Thyroid gland (tissue), 4 donors: Measurements from ENCODE around the gene SEMA3D. TPM values are rescaled to one million over a fixed set of nuclear protein-coding genes. Genes with fewer than 3 reads are reported as not detected.

Experiments
- DNase-seq, 2 donors: peaks; one replicate each; pipeline ENCODE4 v3.0.0-alpha.2; 2019
- H3K27ac ChIP-seq, 3 donors: fragments of 200-600 bp; sonication (generic); 1 replicate in 2 of 3; 2 replicates in 1 of 3; pipeline ENCODE4 v1.5.1; 2016 to 2019; ENCODE audit warnings: mild to moderate bottlenecking in 1 of 3, moderate library complexity in 1 of 3
- H3K27me3 ChIP-seq: fragments of 200-600 bp; sonication (generic); one replicate; pipeline ENCODE4 v1.5.1; 2019
- H3K36me3 ChIP-seq, 2 donors: fragments of 200-600 bp; sonication (generic); one replicate each; pipeline ENCODE4 v1.5.1; 2016 to 2019
- H3K4me1 ChIP-seq, 2 donors: fragments of 200-600 bp; sonication (generic); one replicate each; pipeline ENCODE4 v1.5.1; 2017 to 2019
- H3K4me3 ChIP-seq, 3 donors: fragments of 200-600 bp; sonication (generic); replicated peaks in 1 of 3; 1 replicate in 2 of 3; 2 replicates in 1 of 3; pipeline ENCODE4 v1.5.1; 2016; ENCODE audit warnings: mild to moderate bottlenecking in 1 of 3
- H3K9me3 ChIP-seq: fragments of 200-600 bp; sonication (generic); one replicate; pipeline ENCODE4 v1.5.1; 2017
- POLR2A ChIP-seq, 2 donors: fragments of 450-650 bp; IDR thresholded peaks; one replicate each; pipeline ENCODE4 v1.6.1; 2017; ENCODE audit warnings: antibody characterized with exemption in 2 of 2, mild to moderate bottlenecking in 2 of 2, moderate library complexity in 1 of 2
- WGBS, 2 donors: methylation state at CpG; one replicate each; pipeline ENCODE4 v1.1.5; 2017; 5-methylcytosine and 5-hydroxymethylcytosine counted together
- intact Hi-C: fragments of 100-400 bp; cut with DNase I; formaldehyde crosslinking; loops from one replicate; pipeline ENCODE4 v1.15.1; 2023
- total RNA-seq, 4 donors: library from RNA; depleted of rRNA; stranded (reverse); fragments of >200 nt; gene quantifications; one replicate each; pipeline ENCODE4 v1.2.3, GENCODE V29; 2016
- TF ChIP-seq, protein P1 (sequence below), 6 experiments: fragments of 200-600 bp in 3 of 6; fragments of 450-650 bp in 3 of 6; sonication (generic) in 3 of 6; IDR thresholded peaks; one replicate each; pipeline ENCODE4 v1.5.1; 2016 to 2019; ENCODE audit warnings: antibody characterized with exemption in 6 of 6, mild to moderate bottlenecking in 2 of 6, inconsistent platforms in 1 of 6, moderate library complexity in 1 of 6

SEMA3D gene
- total RNA-seq, 4 donors from 2014 or later: 65.8 to 131 (median 91.8) TPM

DNA sequence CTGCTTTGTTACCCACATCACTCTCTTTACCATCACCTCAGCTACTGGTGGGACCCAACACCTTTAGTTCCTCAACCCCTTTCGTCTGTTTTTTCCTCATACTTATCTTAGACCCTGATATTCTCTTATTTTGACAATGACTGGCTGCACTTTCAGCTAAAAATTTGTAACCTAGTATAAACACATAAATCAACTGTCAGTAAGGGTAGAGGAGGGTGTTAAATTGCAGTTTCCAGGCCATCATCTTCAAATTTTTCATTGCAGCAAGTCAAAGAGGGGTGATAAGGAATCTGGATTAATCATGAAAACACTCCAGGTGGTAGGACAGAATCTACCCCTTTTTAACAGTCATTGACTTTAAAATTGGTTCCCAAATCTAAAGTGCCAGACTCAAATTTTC lies 27.9 kb downstream of the SEMA3D start:
- Histone ChIP-seq H3K36me3 (no peaks in the 10 kb centered on the region), H3K27me3 (no peaks in the 10 kb centered on the region), H3K27ac (no peak overlapping the region), H3K4me1 (peaks cover 16 to 20% of the 10 kb centered on the region in 2 donors), H3K4me3 (no peak overlapping the region), H3K9me3 (no peaks in the 10 kb centered on the region)
- no peak for DNase-seq
- intact Hi-C loops: no loop called here
- TF ChIP-seq, protein P1, sequence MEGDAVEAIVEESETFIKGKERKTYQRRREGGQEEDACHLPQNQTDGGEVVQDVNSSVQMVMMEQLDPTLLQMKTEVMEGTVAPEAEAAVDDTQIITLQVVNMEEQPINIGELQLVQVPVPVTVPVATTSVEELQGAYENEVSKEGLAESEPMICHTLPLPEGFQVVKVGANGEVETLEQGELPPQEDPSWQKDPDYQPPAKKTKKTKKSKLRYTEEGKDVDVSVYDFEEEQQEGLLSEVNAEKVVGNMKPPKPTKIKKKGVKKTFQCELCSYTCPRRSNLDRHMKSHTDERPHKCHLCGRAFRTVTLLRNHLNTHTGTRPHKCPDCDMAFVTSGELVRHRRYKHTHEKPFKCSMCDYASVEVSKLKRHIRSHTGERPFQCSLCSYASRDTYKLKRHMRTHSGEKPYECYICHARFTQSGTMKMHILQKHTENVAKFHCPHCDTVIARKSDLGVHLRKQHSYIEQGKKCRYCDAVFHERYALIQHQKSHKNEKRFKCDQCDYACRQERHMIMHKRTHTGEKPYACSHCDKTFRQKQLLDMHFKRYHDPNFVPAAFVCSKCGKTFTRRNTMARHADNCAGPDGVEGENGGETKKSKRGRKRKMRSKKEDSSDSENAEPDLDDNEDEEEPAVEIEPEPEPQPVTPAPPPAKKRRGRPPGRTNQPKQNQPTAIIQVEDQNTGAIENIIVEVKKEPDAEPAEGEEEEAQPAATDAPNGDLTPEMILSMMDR (IDR thresholded peaks at IDR 0.05): no peak
- TF ChIP-seq POLR2A (IDR thresholded peaks at IDR 0.05): no peak
- WGBS, 2 donors: 91 to 94% methylated on average over 1 of the region's 1 CpG

DNA sequence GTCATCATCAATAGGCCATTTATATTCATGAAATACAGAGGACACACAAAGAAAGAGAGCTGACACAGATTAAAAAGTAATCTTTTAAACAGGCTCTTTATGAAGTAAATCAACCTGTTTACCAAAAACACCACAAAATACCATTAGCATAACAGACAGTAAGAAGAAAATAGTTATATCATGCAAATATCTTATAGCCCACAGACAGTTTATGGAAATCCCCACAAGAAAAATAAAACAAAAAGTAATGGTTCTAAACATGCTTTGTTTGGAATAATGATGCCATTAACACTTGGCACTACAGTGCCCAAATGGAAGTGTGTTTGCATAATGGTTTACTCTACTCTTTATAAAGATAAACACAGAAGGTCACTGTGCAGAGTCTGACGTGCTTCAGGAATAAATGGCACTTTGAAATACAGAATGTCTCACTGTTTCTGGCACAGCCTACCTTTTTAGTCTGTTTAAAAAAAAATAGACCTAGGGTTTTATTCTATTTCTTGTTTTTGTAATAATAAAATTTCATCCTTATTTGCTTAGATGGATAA lies 30.1 kb downstream of the SEMA3D start:
- no peak for TF ChIP-seq POLR2A (IDR thresholded peaks at IDR 0.05)
- TF ChIP-seq, protein P1 (IDR thresholded peaks at IDR 0.05): no peak
- no peaks in the 10 kb centered on the region for H3K27me3 ChIP-seq
- no peak overlapping the region for H3K4me3 ChIP-seq
- H3K9me3 ChIP-seq: no peaks in the 10 kb centered on the region
- no peak for DNase-seq
- no peaks in the 10 kb centered on the region for H3K4me1 ChIP-seq
- intact Hi-C loops: no loop called here
- H3K36me3 ChIP-seq: no peaks in the 10 kb centered on the region
- H3K27ac ChIP-seq: no peak overlapping the region
- WGBS, 2 donors: 20 to 24% methylated on average over 1 of the region's 1 CpG

DNA sequence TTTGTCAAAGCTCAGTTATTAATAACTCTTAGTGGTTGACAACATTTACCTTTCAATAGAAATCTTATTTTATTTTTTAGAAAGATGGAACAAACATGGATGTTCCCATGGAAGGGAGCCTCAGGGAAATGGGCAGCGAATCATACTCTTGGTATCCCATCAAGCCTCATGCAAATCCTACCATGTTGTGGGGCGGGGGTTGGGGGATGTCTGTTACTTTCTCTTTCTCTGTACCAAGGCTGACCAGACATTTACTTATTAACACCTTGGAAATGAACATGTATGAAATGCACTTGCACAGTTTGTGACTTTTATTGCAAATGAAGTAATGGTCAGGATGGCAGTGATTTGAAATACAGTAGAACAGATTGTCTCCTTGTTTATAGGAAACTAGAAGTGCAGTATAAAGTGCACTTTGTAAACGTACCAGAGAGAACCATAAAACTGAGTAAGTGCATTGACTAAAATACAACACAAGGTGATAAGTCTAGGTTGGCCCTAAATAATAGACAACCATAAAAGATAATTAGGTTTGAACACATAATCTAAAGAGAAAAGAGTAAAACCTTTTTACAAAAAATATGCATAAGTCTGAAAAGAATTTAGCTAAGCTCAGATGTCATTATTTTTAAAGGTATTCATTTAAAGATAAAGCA lies 32.4 kb downstream of the SEMA3D start:
- TF ChIP-seq POLR2A (IDR thresholded peaks at IDR 0.05): no peak
- TF ChIP-seq, protein P1 (IDR thresholded peaks at IDR 0.05): no peak
- intact Hi-C loops: no loop called here
- DNase-seq: no peak
- Histone ChIP-seq H3K27ac (no peak overlapping the region), H3K36me3 (no peaks in the 10 kb centered on the region), H3K27me3 (no peaks in the 10 kb centered on the region), H3K9me3 (no peaks in the 10 kb centered on the region), H3K4me1 (no peaks in the 10 kb centered on the region), H3K4me3 (no peak overlapping the region)
- 64 to 71% methylated on average over 3 of the region's 3 CpGs for WGBS, 2 donors

DNA sequence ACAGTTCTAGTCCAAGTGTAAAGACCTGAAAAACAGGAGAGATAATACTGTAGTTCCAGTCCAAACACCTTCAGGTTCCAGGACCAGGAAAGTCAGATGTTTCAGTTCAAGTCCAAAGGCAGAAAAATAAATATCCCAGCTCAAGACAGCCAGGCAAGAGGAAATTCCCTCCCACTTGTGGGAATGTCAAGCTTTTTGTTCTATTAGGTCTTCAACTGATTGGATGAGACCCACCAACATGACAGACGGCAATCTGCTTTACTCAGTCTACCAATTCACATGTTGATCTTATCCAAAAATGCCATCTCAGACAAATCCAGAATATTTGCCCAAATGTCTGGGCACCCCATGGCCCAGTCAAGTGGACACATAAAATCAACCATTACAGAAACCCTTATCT lies 33.1 kb downstream of the SEMA3D start:
- H3K4me1 ChIP-seq: no peaks in the 10 kb centered on the region
- intact Hi-C loops: no loop called here
- TF ChIP-seq, protein P1 (IDR thresholded peaks at IDR 0.05): no peak
- no peak for TF ChIP-seq POLR2A (IDR thresholded peaks at IDR 0.05)
- no peaks in the 10 kb centered on the region for H3K9me3 ChIP-seq
- DNase-seq: no peak
- H3K4me3 ChIP-seq: no peak overlapping the region
- H3K36me3 ChIP-seq: no peaks in the 10 kb centered on the region
- H3K27ac ChIP-seq: no peak overlapping the region
- WGBS, 2 donors: 100% methylated on average over 1 of the region's 1 CpG
- H3K27me3 ChIP-seq: no peaks in the 10 kb centered on the region

DNA sequence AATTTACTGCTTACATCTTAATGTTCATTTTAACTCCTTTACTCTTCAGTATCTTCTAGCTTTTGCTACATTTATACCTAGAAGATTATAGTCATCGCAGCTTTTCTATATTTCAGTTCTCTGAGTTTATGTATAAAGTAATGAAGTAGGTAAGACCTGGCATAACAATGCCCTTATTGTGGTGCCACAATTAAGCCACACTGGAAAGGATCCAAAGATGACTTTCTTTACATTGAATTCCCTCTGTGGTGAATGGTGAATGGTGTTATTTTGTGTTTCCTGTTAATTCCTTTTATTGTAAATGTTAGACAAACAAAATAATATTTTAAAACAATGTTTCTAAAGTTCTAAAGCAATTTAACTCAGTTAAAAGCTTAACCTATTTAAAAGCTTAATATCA lies 36.2 kb downstream of the SEMA3D start:
- DNase-seq: no peak
- TF ChIP-seq, protein P1 (IDR thresholded peaks at IDR 0.05): no peak
- TF ChIP-seq POLR2A (IDR thresholded peaks at IDR 0.05): no peak
- intact Hi-C loops: no loop called here
- 96 to 99% methylated on average over 1 of the region's 1 CpG for WGBS, 2 donors
- Histone ChIP-seq H3K9me3 (no peaks in the 10 kb centered on the region), H3K36me3 (no peaks in the 10 kb centered on the region), H3K4me1 (no peaks in the 10 kb centered on the region), H3K27ac (no peak overlapping the region), H3K27me3 (no peaks in the 10 kb centered on the region), H3K4me3 (no peak overlapping the region)
